ENCODE measurements around the gene STAC.

GRCh38 chr3:36557021-36557707 lies 176.9 kb downstream of the STAC start:
- TF ChIP-seq POLR2A (IDR thresholded peaks at IDR 0.05) = no peak
- TF ChIP-seq, protein P1, sequence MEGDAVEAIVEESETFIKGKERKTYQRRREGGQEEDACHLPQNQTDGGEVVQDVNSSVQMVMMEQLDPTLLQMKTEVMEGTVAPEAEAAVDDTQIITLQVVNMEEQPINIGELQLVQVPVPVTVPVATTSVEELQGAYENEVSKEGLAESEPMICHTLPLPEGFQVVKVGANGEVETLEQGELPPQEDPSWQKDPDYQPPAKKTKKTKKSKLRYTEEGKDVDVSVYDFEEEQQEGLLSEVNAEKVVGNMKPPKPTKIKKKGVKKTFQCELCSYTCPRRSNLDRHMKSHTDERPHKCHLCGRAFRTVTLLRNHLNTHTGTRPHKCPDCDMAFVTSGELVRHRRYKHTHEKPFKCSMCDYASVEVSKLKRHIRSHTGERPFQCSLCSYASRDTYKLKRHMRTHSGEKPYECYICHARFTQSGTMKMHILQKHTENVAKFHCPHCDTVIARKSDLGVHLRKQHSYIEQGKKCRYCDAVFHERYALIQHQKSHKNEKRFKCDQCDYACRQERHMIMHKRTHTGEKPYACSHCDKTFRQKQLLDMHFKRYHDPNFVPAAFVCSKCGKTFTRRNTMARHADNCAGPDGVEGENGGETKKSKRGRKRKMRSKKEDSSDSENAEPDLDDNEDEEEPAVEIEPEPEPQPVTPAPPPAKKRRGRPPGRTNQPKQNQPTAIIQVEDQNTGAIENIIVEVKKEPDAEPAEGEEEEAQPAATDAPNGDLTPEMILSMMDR (IDR thresholded peaks at IDR 0.05) = no peak

Data from suprapubic skin (tissue), 3 donors.